Measurements from ENCODE around the gene ZPBP2. TPM values are rescaled to one million over a fixed set of nuclear protein-coding genes. Genes with fewer than 3 reads are reported as not detected.

Gene ZPBP2
- total RNA-seq, 1 experiment from 2014 or later = not detected

GRCh38 chr17:39831588-39831987 lies 36.4 kb upstream of the ZPBP2 start:
- WGBS (ENCODE audit: extremely low coverage, insufficient read length, low lambda C conversion rate) = no CpG with 5 or more reads among the region's 2 CpGs
- H3K18ac ChIP-seq (ENCODE audit: insufficient read length, low read depth, low read length) = no peak overlapping the region

More at GRCh38 chr17:39831588-39831987, 36.4 kb upstream of the ZPBP2 start:
- Histone ChIP-seq H4K20me1 (ENCODE audit: control insufficient read depth, insufficient read depth, insufficient read length) (no peaks in the 10 kb centered on the region), H3K9ac (ENCODE audit: extremely low read depth, insufficient read length, low read length) (no peak overlapping the region), H2BK5ac (ENCODE audit: insufficient read length, low read length) (no peak overlapping the region), H3K79me2 (ENCODE audit: insufficient read depth, low read length) (no peaks in the 10 kb centered on the region), H3K27me3 (ENCODE audit: insufficient read depth, low read length) (no peaks in the 10 kb centered on the region), H4K5ac (ENCODE audit: insufficient read length, low read depth, low read length) (no peak overlapping the region), H3K79me1 (ENCODE audit: insufficient read depth, low read depth, low read length, poor library complexity, severe bottlenecking) (no peaks in the 10 kb centered on the region), H2AFZ (ENCODE audit: low read length) (no peak overlapping the region), H2BK120ac (ENCODE audit: low read depth, low read length, poor library complexity, severe bottlenecking) (no peak overlapping the region), H4K8ac (replicated peaks; ENCODE audit: insufficient read length, low read depth, low read length) (no peak overlapping the region), H2BK12ac (ENCODE audit: insufficient read length, low read depth, low read length) (no peak overlapping the region), H3K4ac (ENCODE audit: low read depth, low read length) (no peak overlapping the region), H3K14ac (ENCODE audit: insufficient read depth, low read length) (no peak overlapping the region), H4K91ac (ENCODE audit: insufficient read length, low read depth, low read length) (no peak overlapping the region), H3K4me2 (ENCODE audit: insufficient read depth, insufficient read length, low read length) (no peak overlapping the region), H3T11ph (ENCODE audit: low read length) (no peak overlapping the region), H3K27ac (ENCODE audit: insufficient read length, low read depth, low read length) (no peak overlapping the region), H2BK20ac (ENCODE audit: low read depth, low read length, poor library complexity, severe bottlenecking) (no peak overlapping the region), H2BK15ac (ENCODE audit: low read depth, low read length) (no peak overlapping the region), H3K4me1 (ENCODE audit: insufficient read depth, low read length) (no peaks in the 10 kb centered on the region), H3K23me2 (ENCODE audit: insufficient read length, low read depth, low read length, poor library complexity, severe bottlenecking) (no peaks in the 10 kb centered on the region), H3K23ac (ENCODE audit: insufficient read length, low read depth, low read length) (no peak overlapping the region), H3K56ac (ENCODE audit: insufficient read length, low read depth, low read length) (no peak overlapping the region), H3K9me3 (ENCODE audit: control insufficient read depth, low read depth, low read length) (no peaks in the 10 kb centered on the region), H2AK5ac (ENCODE audit: insufficient read length, low read length) (no peak overlapping the region)
- Mint-ChIP-seq H3K27me3 (ENCODE audit: low read depth) (peaks cover 3% of the 10 kb centered on the region), H3K4me3 (no peak overlapping the region), H3K4me1 (no peaks in the 10 kb centered on the region), H3K27ac (no peak overlapping the region), H3K36me3 (ENCODE audit: insufficient read depth in 1 of 3, low read depth in 3 of 3) (no peaks in the 10 kb centered on the region), H3K9me3 (peaks cover 0 to 3% of the 10 kb centered on the region in 2 experiments; a peak in 1 of 5 replicates)
- no peak for TF ChIP-seq CTCF (conservative IDR thresholded peaks at IDR 0.05)
- no peak for DNase-seq

Measured in H9 (cell line).